Colonic mucosa (tissue), 4 donors: ENCODE measurements around the gene WFDC12. TPM values are rescaled to one million over a fixed set of nuclear protein-coding genes. Genes with fewer than 3 reads are reported as not detected.

ENCODE experiments used
- DNase-seq: peaks from one replicate; pipeline ENCODE4 v3.0.0-alpha.2; 2020
- H3K27ac ChIP-seq: fragments of 200-600 bp; one replicate; pipeline ENCODE4 v1.8.0; 2021
- H3K27me3 ChIP-seq: fragments of 200-600 bp; one replicate; pipeline ENCODE4 v1.8.0; 2021
- H3K36me3 ChIP-seq: fragments of 200-600 bp; one replicate; pipeline ENCODE4 v1.8.0; 2021
- H3K4me1 ChIP-seq: fragments of 200-600 bp; one replicate; pipeline ENCODE4 v1.8.0; 2021; ENCODE audit warnings: mild to moderate bottlenecking
- H3K4me3 ChIP-seq: fragments of 200-600 bp; one replicate; pipeline ENCODE4 v1.8.0; 2021
- H3K9ac ChIP-seq, 2 donors: one replicate each; pipeline ENCODE4 v1.7.0; 2013; ENCODE audit warnings: control low read depth in 2 of 2, low read depth in 2 of 2, low read length in 2 of 2
- H3K9me3 ChIP-seq: fragments of 200-600 bp; one replicate; pipeline ENCODE4 v1.8.0; 2021
- intact Hi-C: fragments of 100-400 bp; cut with DNase I; formaldehyde crosslinking; loops from one replicate; pipeline ENCODE4 v1.14.1; 2022
- total RNA-seq, 2 donors: library from RNA; stranded (reverse); fragmentation: NEBNext Ultra II Directional in 1 of 2; extraction: Animal tissue kit (Norgen Biotek cat#: 25700) in 1 of 2; gene quantifications; one replicate each; pipeline ENCODE4 v1.2.1, GENCODE V29; 2021
- TF ChIP-seq, protein P1 (sequence below): fragments of 200-600 bp; IDR thresholded peaks from one replicate; pipeline ENCODE4 v1.8.0; 2022; ENCODE audit warnings: antibody characterized with exemption, mild to moderate bottlenecking
- donor health status: healthy.
- donor health status: DM: no; HTN: no; CAD: no.
- donor health status: DM: no; HTN: no; CAD: no.

Gene WFDC12
- total RNA-seq, 2 donors from 2014 or later, result not detected

DNA sequence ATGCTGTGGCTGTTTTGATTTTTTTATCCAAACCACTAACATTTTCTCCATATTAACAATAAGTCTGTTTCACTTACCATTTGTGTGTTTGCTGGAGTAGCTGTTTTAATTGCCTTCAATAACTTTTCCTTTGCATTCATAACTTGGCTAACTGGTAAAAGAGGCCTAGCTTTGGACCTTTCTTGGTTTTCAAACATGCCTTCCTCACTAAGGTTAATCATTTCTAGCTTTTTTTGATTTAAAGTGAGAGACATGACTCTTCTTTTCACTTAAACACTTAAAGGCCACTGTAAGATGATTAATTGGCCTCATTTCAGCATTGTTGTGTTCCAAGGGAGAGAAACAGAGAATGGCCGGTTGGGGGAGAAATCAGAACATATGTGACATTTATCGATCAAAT is 2.9 kb downstream of the WFDC12 start:
- no peak overlapping the region for H3K9ac ChIP-seq
- H3K4me1 ChIP-seq, result no peaks in the 10 kb centered on the region
- H3K36me3 ChIP-seq, result no peaks in the 10 kb centered on the region
- H3K27me3 ChIP-seq, result no peaks in the 10 kb centered on the region
- no peak overlapping the region for H3K4me3 ChIP-seq
- no peak overlapping the region for H3K27ac ChIP-seq
- no peaks in the 10 kb centered on the region for H3K9me3 ChIP-seq
- intact Hi-C loops, result no loop called here
- no peak for DNase-seq
- TF ChIP-seq, protein P1, sequence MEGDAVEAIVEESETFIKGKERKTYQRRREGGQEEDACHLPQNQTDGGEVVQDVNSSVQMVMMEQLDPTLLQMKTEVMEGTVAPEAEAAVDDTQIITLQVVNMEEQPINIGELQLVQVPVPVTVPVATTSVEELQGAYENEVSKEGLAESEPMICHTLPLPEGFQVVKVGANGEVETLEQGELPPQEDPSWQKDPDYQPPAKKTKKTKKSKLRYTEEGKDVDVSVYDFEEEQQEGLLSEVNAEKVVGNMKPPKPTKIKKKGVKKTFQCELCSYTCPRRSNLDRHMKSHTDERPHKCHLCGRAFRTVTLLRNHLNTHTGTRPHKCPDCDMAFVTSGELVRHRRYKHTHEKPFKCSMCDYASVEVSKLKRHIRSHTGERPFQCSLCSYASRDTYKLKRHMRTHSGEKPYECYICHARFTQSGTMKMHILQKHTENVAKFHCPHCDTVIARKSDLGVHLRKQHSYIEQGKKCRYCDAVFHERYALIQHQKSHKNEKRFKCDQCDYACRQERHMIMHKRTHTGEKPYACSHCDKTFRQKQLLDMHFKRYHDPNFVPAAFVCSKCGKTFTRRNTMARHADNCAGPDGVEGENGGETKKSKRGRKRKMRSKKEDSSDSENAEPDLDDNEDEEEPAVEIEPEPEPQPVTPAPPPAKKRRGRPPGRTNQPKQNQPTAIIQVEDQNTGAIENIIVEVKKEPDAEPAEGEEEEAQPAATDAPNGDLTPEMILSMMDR, result no peak

DNA sequence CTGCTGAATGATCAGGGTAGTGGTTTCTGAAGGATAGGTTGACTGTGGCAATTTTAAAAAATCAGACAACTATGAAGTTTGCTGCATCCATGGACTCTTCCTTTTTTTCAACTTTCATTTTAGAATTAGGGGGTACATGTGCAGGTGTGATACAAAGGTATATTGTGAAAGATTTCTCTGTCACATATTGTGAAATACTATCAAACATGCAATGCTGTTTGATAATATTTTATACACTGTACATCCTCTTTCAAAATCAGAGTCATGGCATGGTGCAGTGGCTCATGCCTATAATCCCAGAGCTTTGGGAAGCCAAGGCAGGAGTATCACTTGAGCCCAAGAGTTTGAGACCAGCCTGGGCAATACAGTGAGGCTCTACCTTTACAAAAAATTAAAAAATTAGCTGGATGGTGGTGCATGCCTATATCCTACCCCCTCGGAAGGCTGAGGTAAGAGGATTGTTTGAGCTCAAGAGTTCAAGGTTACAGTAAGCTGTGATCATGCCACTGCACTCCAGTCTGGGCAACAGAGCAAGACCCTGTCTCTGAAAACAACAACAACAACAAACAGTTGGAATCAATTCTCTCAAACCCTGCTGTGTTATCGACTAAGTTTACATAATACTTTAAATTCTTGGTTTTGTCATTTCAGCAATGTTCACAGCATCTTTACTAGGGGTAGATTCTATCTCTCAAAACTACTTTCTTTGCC is 4.6 kb downstream of the WFDC12 start:
- H3K9ac ChIP-seq, result no peak overlapping the region
- H3K4me1 ChIP-seq, result no peaks in the 10 kb centered on the region
- no peaks in the 10 kb centered on the region for H3K9me3 ChIP-seq
- H3K27ac ChIP-seq, result no peak overlapping the region
- intact Hi-C loops, result no loop called here
- no peaks in the 10 kb centered on the region for H3K27me3 ChIP-seq
- TF ChIP-seq, protein P1, result no peak
- no peak for DNase-seq
- no peak overlapping the region for H3K4me3 ChIP-seq
- H3K36me3 ChIP-seq, result no peaks in the 10 kb centered on the region

DNA sequence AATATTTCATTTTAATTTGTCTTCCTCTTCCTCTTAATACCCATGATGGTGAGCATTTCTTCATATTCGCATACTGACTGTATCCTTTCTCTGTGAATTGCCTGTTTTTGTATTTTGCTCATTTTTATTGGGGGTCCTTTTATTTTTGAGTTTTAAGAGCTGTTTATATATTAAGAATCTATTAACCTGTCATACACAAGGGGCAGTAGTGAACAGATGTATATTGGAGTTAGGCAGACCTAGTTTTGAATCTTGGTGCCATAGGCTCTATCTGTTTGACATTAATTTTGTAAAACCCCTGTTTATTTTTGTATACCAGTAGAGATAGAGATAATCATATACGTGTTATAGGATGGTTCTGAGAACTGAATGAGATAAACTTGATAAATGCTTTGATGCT is 6.2 kb downstream of the WFDC12 start:
- intact Hi-C loops, result no loop called here
- Histone ChIP-seq H3K9me3 (no peaks in the 10 kb centered on the region), H3K4me1 (no peaks in the 10 kb centered on the region), H3K27me3 (no peaks in the 10 kb centered on the region), H3K27ac (no peak overlapping the region), H3K36me3 (no peaks in the 10 kb centered on the region), H3K9ac (no peak overlapping the region), H3K4me3 (no peak overlapping the region)
- TF ChIP-seq, protein P1, result no peak
- no peak for DNase-seq

DNA sequence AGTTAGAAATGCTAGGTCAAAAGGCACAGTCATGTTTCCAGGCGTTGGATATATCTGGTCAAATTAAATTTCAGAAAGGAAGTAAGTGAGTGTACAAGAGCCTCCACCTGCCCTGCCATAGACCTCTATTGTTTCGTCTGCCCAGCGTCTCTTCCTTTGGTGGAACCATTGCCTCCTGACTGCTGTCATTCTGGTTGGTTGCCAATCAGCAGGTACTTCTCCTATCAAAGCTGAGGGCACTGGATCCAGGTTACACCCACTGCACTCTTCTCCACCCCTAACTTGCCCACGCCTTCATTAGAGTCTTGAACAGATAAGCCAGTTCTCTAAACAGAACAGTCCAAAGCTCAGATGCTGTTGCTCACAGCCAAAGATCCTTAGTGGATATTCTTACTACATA is 6.7 kb downstream of the WFDC12 start:
- intact Hi-C loops, result no loop called here

DNA sequence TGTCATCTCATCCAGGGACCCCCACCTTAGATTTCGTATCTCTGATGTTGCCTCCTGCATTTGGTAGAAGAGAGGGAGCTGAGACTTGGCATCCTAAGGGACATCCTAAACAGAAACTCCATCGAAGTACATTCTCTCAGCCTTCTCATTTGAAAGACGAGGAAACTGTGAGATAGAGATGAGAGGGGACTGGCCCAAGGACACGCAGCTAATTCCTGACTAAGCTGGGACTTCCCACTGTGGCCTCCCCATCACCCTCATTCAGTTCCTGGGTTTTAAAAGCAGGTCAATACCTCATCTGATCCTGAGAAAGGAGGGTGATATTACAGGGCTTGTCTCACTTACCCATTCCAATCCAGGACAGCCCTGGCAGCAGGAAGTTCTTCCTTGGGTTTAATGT is 8.4 kb downstream of the WFDC12 start:
- intact Hi-C loops, result no loop called here
- DNase-seq, result no peak
- Histone ChIP-seq H3K9ac (no peak overlapping the region), H3K4me1 (no peaks in the 10 kb centered on the region), H3K27ac (no peak overlapping the region), H3K36me3 (no peaks in the 10 kb centered on the region), H3K4me3 (no peak overlapping the region), H3K9me3 (no peaks in the 10 kb centered on the region), H3K27me3 (no peaks in the 10 kb centered on the region)
- TF ChIP-seq, protein P1, result no peak

More for the DNA sequence above, 6.7 kb downstream of the WFDC12 start:
- Histone ChIP-seq H3K4me1 (no peaks in the 10 kb centered on the region), H3K36me3 (no peaks in the 10 kb centered on the region), H3K9me3 (no peaks in the 10 kb centered on the region), H3K4me3 (no peak overlapping the region), H3K27me3 (no peaks in the 10 kb centered on the region), H3K9ac (no peak overlapping the region), H3K27ac (no peak overlapping the region)
- peak; percentile 78 for DNase-seq
- TF ChIP-seq, protein P1, result no peak
